ENCODE data around the gene PLEKHA5.

PLEKHA5 gene

GRCh38 chr12:19128485-19128884, 1.0 kb upstream of the PLEKHA5 start:
- in situ Hi-C loops (cut with HindIII; ENCODE audit: low sequenced_read_pairs), result no loop called here
- no peak for TF ChIP-seq CTCF (IDR thresholded peaks at IDR 0.05; ENCODE audit: low read depth, low read length, missing control alignments)
- no peak for DNase-seq (ENCODE audit: low read depth)
- H3K4me3 ChIP-seq (ENCODE audit: low read depth, low read length), result no peak overlapping the region

- H3K4me3 ChIP-seq (ENCODE audit: low read depth, low read length), result peak overlapping the region; percentile 36
- no peak for TF ChIP-seq CTCF (IDR thresholded peaks at IDR 0.05; ENCODE audit: low read depth, low read length, missing control alignments)
- in situ Hi-C loops (cut with HindIII; ENCODE audit: low sequenced_read_pairs), result no loop called here
- DNase-seq (ENCODE audit: low read depth), result no peak
Measured at GRCh38 chr12:19129122-19129485, 429 bp upstream of the PLEKHA5 start.

GRCh38 chr12:19130224-19131024, 891 bp downstream of the PLEKHA5 start:
- peak overlapping the region; percentile 86 for H3K4me3 ChIP-seq (ENCODE audit: low read depth, low read length)
- in situ Hi-C loops (cut with HindIII; ENCODE audit: low sequenced_read_pairs), result no loop called here
- no peak for TF ChIP-seq CTCF (IDR thresholded peaks at IDR 0.05; ENCODE audit: low read depth, low read length, missing control alignments)
- DNase-seq (ENCODE audit: low read depth), result no peak

GRCh38 chr12:19131025-19131444, 1.5 kb downstream of the PLEKHA5 start:
- no peak for DNase-seq (ENCODE audit: low read depth)
- no peak for TF ChIP-seq CTCF (IDR thresholded peaks at IDR 0.05; ENCODE audit: low read depth, low read length, missing control alignments)
- in situ Hi-C loops (cut with HindIII; ENCODE audit: low sequenced_read_pairs), result no loop called here
- peak overlapping the region; percentile 86 for H3K4me3 ChIP-seq (ENCODE audit: low read depth, low read length)

GRCh38 chr12:19138551-19138950, 9.0 kb downstream of the PLEKHA5 start:
- TF ChIP-seq CTCF (IDR thresholded peaks at IDR 0.05; ENCODE audit: low read depth, low read length, missing control alignments), result no peak
- in situ Hi-C loops (cut with HindIII; ENCODE audit: low sequenced_read_pairs), result loop anchor here (5.0 kb wide), 1 partner anchor 49 kb away; no protein-coding TSS in a partner anchor
- peak; percentile 82 for DNase-seq (ENCODE audit: low read depth)

GRCh38 chr12:19138956-19139355, 9.4 kb downstream of the PLEKHA5 start:
- DNase-seq (ENCODE audit: low read depth), result no peak
- no peak for TF ChIP-seq CTCF (IDR thresholded peaks at IDR 0.05; ENCODE audit: low read depth, low read length, missing control alignments)
- in situ Hi-C loops (cut with HindIII; ENCODE audit: low sequenced_read_pairs), result loop anchor here (5.0 kb wide), 1 partner anchor 48 kb away; no protein-coding TSS in a partner anchor
- H3K4me3 ChIP-seq (ENCODE audit: low read depth, low read length), result no peak overlapping the region

More at GRCh38 chr12:19138551-19138950, 9.0 kb downstream of the PLEKHA5 start:
- no peak overlapping the region for H3K4me3 ChIP-seq (ENCODE audit: low read depth, low read length)

All from astrocyte of the cerebellum (primary cell).